Smooth muscle cell (in vitro differentiated cells): ENCODE results near the gene CPNE5. TPM values are rescaled to one million over a fixed set of nuclear protein-coding genes. Genes with fewer than 3 reads are reported as not detected.

Experiments
- DNase-seq: peaks from one replicate; lab custom pipeline; 2025; ENCODE audit not compliant: unreplicated experiment; lab: John Stamatoyannopoulos, UW
- H2AFZ ChIP-seq: fragments of 200-600 bp; sonication (generic); 2 replicates; pipeline ENCODE4 v1.6.0; 2016; ENCODE audit warnings: antibody characterized with exemption, low read depth, mild to moderate bottlenecking
- H3F3A ChIP-seq: fragments of 200-600 bp; sonication (generic); 2 replicates; pipeline ENCODE4 v1.6.0; 2017; ENCODE audit warnings: antibody characterized with exemption, low read depth
- H3K27ac ChIP-seq: fragments of 200-600 bp; sonication (generic); 2 replicates; pipeline ENCODE4 v1.5.1; 2016; ENCODE audit warnings: low read depth, mild to moderate bottlenecking
- H3K27me3 ChIP-seq: fragments of 200-600 bp; sonication (generic); 2 replicates; pipeline ENCODE4 v1.6.1; 2016; ENCODE audit warnings: low read depth, mild to moderate bottlenecking
- H3K36me3 ChIP-seq: fragments of 200-600 bp; sonication (generic); 2 replicates; pipeline ENCODE4 v1.5.1; 2016; ENCODE audit warnings: low read depth
- H3K4me1 ChIP-seq: fragments of 200-600 bp; sonication (generic); 2 replicates; pipeline ENCODE4 v1.5.1; 2016; ENCODE audit warnings: low read depth
- H3K4me2 ChIP-seq: fragments of 200-600 bp; sonication (generic); 2 replicates; pipeline ENCODE4 v1.6.0; 2016; ENCODE audit warnings: mild to moderate bottlenecking
- H3K4me3 ChIP-seq: fragments of 200-600 bp; sonication (generic); 2 replicates; pipeline ENCODE4 v1.5.1; 2016; ENCODE audit warnings: mild to moderate bottlenecking
- H3K79me2 ChIP-seq: fragments of 200-600 bp; sonication (generic); 2 replicates; pipeline ENCODE4 v1.6.0; 2016; ENCODE audit warnings: low read depth, mild to moderate bottlenecking
- H3K9ac ChIP-seq: fragments of 200-600 bp; sonication (generic); 2 replicates; pipeline ENCODE4 v1.6.0; 2016; ENCODE audit warnings: low read depth
- H3K9me3 ChIP-seq: fragments of 200-600 bp; sonication (generic); replicated peaks from 2 replicates; pipeline ENCODE4 v1.5.1; 2016; ENCODE audit warnings: low read depth
- H4K20me1 ChIP-seq: fragments of 200-600 bp; sonication (generic); 2 replicates; pipeline ENCODE4 v1.6.0; 2016; ENCODE audit warnings: low read depth
- CTCF ChIP-seq: fragments of 200-600 bp; sonication (generic); IDR thresholded peaks from 2 replicates; pipeline ENCODE4 v1.5.1; 2017; ENCODE audit warnings: borderline replicate concordance, mild to moderate bottlenecking, antibody characterized with exemption; ENCODE audit not compliant: insufficient read depth, poor library complexity, severe bottlenecking
- WGBS: methylation state at CpG from one replicate; pipeline ENCODE4 v1.1.7; 2016; ENCODE audit warnings: low lambda C conversion rate; 5-methylcytosine and 5-hydroxymethylcytosine counted together
- polyA plus RNA-seq: library from polyadenylated mRNA; unstranded; fragments of >200 nt; fragmentation: Nextera tagmentation; extraction: Ambion mirVana; gene quantifications from 2 replicates; pipeline ENCODE4 v1.2.1, GENCODE V29; 2016
- total RNA-seq: library from RNA; depleted of rRNA; stranded (reverse); fragments of >200 nt; gene quantifications from 2 replicates; pipeline ENCODE4 v1.2.3, GENCODE V29; 2014

The CPNE5 gene
- total and polyA plus RNA-seq, 2 experiments from 2014 or later: 1.0 TPM; not detected in 1

GRCh38 chr6:36737043-36737785 lies 102.0 kb downstream of the CPNE5 start:
- Histone ChIP-seq H3K4me3 (no peak overlapping the region), H3K27ac (no peak overlapping the region), H3K4me1 (no peaks in the 10 kb centered on the region), H3F3A (no peaks in the 10 kb centered on the region), H4K20me1 (no peaks in the 10 kb centered on the region), H3K9me3 (no peaks in the 10 kb centered on the region), H3K79me2 (no peaks in the 10 kb centered on the region), H3K27me3 (no peaks in the 10 kb centered on the region), H3K9ac (no peak overlapping the region), H2AFZ (no peak overlapping the region), H3K36me3 (no peaks in the 10 kb centered on the region), H3K4me2 (no peak overlapping the region)
- WGBS: 92% methylated on average over 14 of the region's 14 CpGs
- DNase-seq: no peak
- TF ChIP-seq CTCF: no peak

GRCh38 chr6:36735110-36736071 lies 103.9 kb downstream of the CPNE5 start:
- H3F3A ChIP-seq: no peaks in the 10 kb centered on the region
- H3K4me3 ChIP-seq: no peak overlapping the region
- no peak for TF ChIP-seq CTCF
- DNase-seq: peak; percentile 10
- H3K36me3 ChIP-seq: no peaks in the 10 kb centered on the region
- no peaks in the 10 kb centered on the region for H3K79me2 ChIP-seq
- 57% methylated on average over 24 of the region's 24 CpGs for WGBS
- H3K4me2 ChIP-seq: peak overlapping the region; percentile 2
- H3K4me1 ChIP-seq: no peaks in the 10 kb centered on the region
- no peaks in the 10 kb centered on the region for H3K9me3 ChIP-seq
- H3K9ac ChIP-seq: no peak overlapping the region
- no peaks in the 10 kb centered on the region for H3K27me3 ChIP-seq
- H2AFZ ChIP-seq: peak overlapping the region; percentile 17
- H4K20me1 ChIP-seq: no peaks in the 10 kb centered on the region
- no peak overlapping the region for H3K27ac ChIP-seq

GRCh38 chr6:36734486-36735060 lies 104.7 kb downstream of the CPNE5 start:
- Histone ChIP-seq H3K4me3 (no peak overlapping the region), H3K9ac (no peak overlapping the region), H2AFZ (no peak overlapping the region), H3K27me3 (no peaks in the 10 kb centered on the region), H4K20me1 (no peaks in the 10 kb centered on the region), H3F3A (no peaks in the 10 kb centered on the region), H3K4me1 (no peaks in the 10 kb centered on the region), H3K9me3 (no peaks in the 10 kb centered on the region), H3K36me3 (no peaks in the 10 kb centered on the region), H3K79me2 (no peaks in the 10 kb centered on the region), H3K27ac (no peak overlapping the region), H3K4me2 (no peak overlapping the region)
- TF ChIP-seq CTCF: no peak
- DNase-seq: no peak
- 84% methylated on average over 7 of the region's 7 CpGs for WGBS
